22Rv1 (cell line): ENCODE measurements around the gene SSR2.

Source experiments
- ZFX ChIP-seq: fragments of 450-650 bp; IDR thresholded peaks from 2 replicates; pipeline ENCODE4 v1.6.1; 2017; ENCODE audit warnings: antibody characterized with exemption, borderline replicate concordance
- TF ChIP-seq, protein P1 (sequence below): fragments of 450-650 bp; IDR thresholded peaks from 2 replicates; pipeline ENCODE4 v1.5.1; 2017; ENCODE audit warnings: mild to moderate bottlenecking

DNA sequence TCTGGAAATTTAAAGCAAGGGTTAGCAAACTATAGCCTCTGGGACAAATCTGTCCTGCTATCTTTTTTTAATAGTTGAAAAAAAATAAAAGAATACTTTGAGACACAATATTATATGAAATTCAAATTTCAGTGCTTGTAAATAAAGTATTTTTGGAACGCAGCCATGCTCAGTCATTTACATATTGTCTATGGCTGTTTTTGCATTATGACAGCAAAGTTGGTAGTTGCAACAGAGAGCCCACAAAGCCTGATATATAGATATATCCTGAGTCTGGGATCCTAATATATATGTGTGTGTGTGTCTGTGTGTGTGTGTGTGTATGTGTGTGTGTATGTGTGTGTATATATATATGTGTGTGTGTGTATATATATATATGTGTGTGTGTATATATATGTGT, 20.8 kb downstream of the SSR2 start:
- TF ChIP-seq, protein P1, sequence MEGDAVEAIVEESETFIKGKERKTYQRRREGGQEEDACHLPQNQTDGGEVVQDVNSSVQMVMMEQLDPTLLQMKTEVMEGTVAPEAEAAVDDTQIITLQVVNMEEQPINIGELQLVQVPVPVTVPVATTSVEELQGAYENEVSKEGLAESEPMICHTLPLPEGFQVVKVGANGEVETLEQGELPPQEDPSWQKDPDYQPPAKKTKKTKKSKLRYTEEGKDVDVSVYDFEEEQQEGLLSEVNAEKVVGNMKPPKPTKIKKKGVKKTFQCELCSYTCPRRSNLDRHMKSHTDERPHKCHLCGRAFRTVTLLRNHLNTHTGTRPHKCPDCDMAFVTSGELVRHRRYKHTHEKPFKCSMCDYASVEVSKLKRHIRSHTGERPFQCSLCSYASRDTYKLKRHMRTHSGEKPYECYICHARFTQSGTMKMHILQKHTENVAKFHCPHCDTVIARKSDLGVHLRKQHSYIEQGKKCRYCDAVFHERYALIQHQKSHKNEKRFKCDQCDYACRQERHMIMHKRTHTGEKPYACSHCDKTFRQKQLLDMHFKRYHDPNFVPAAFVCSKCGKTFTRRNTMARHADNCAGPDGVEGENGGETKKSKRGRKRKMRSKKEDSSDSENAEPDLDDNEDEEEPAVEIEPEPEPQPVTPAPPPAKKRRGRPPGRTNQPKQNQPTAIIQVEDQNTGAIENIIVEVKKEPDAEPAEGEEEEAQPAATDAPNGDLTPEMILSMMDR, result no peak
- TF ChIP-seq ZFX, result no peak
